ENCODE data around the gene CLDN9.

CLDN9 gene

GRCh38 chr16:3003582-3004270 is 9.0 kb upstream of the CLDN9 start:
- Histone ChIP-seq H3K27ac (ENCODE audit: low read length, poor library complexity, severe bottlenecking) (no peak overlapping the region), H3K4me3 (ENCODE audit: insufficient read depth in 1 of 2, low read depth in 1 of 2, low read length in 2 of 2) (peak overlapping the region in 1 of 2 experiments; percentile 40), H3K23ac (ENCODE audit: low read length in 2 of 2) (no peak overlapping the region), H2AFZ (ENCODE audit: low read depth, low read length) (no peak overlapping the region), H4K8ac (ENCODE audit: low read length) (no peak overlapping the region), H3K14ac (ENCODE audit: low read length in 2 of 2) (no peak overlapping the region), H3K9ac (ENCODE audit: low read length) (no peak overlapping the region), H3K4ac (ENCODE audit: low read depth in 1 of 2, low read length in 2 of 2) (no peak overlapping the region), H3K18ac (ENCODE audit: low read depth in 1 of 2, low read length in 2 of 2) (no peak overlapping the region), H2AK5ac (ENCODE audit: low read length, severe bottlenecking) (no peak overlapping the region), H2BK15ac (ENCODE audit: low read depth, poor library complexity, severe bottlenecking) (no peak overlapping the region), H3K4me2 (ENCODE audit: low read length, poor library complexity, severe bottlenecking) (peak overlapping the region; percentile 13), H3K27me3 (ENCODE audit: control insufficient read depth in 1 of 2, insufficient read depth in 1 of 2, low read length in 2 of 2) (peaks cover 61 to 66% of the 10 kb centered on the region in 2 experiments), H3K9me3 (ENCODE audit: control insufficient read depth, low read length) (no peaks in the 10 kb centered on the region), H3K79me1 (replicated peaks; ENCODE audit: low read length, poor library complexity, severe bottlenecking) (no peaks in the 10 kb centered on the region), H2BK12ac (ENCODE audit: low read length in 2 of 2) (no peak overlapping the region), H3K4me1 (ENCODE audit: control insufficient read depth, insufficient read depth, low read depth, low read length) (peaks cover 12% of the 10 kb centered on the region), H2BK5ac (ENCODE audit: low read depth, low read length, poor library complexity, severe bottlenecking) (no peak overlapping the region), H4K91ac (ENCODE audit: low read length) (no peak overlapping the region), H2BK120ac (ENCODE audit: low read depth, low read length) (no peak overlapping the region), H3K36me3 (ENCODE audit: control insufficient read depth in 1 of 2, insufficient read depth in 2 of 2, low read depth in 1 of 2, low read length in 2 of 2) (no peaks in the 10 kb centered on the region)
- WGBS, result 10% methylated on average over 57 of the region's 58 CpGs
- peak; percentile 97 for DNase-seq

- H3K36me3 ChIP-seq (ENCODE audit: control insufficient read depth in 1 of 2, insufficient read depth in 2 of 2, low read depth in 1 of 2, low read length in 2 of 2), result no peaks in the 10 kb centered on the region
- H3K4ac ChIP-seq (ENCODE audit: low read depth in 1 of 2, low read length in 2 of 2), result no peak overlapping the region
- no peak overlapping the region for H2BK12ac ChIP-seq (ENCODE audit: low read length in 2 of 2)
- H2AFZ ChIP-seq (ENCODE audit: low read depth, low read length), result no peak overlapping the region
- no peaks in the 10 kb centered on the region for H3K79me1 ChIP-seq (replicated peaks; ENCODE audit: low read length, poor library complexity, severe bottlenecking)
- peak overlapping the region in 1 of 2 experiments; percentile 40 for H3K4me3 ChIP-seq (ENCODE audit: insufficient read depth in 1 of 2, low read depth in 1 of 2, low read length in 2 of 2)
- peak overlapping the region; percentile 56 for H3K4me2 ChIP-seq (ENCODE audit: low read length, poor library complexity, severe bottlenecking)
- H3K4me1 ChIP-seq (ENCODE audit: control insufficient read depth, insufficient read depth, low read depth, low read length), result peaks cover 12% of the 10 kb centered on the region
- H2BK15ac ChIP-seq (ENCODE audit: low read depth, poor library complexity, severe bottlenecking), result no peak overlapping the region
- H3K27me3 ChIP-seq (ENCODE audit: control insufficient read depth in 1 of 2, insufficient read depth in 1 of 2, low read length in 2 of 2), result peaks cover 61 to 66% of the 10 kb centered on the region in 2 experiments
- no peaks in the 10 kb centered on the region for H3K9me3 ChIP-seq (ENCODE audit: control insufficient read depth, low read length)
- H4K8ac ChIP-seq (ENCODE audit: low read length), result no peak overlapping the region
- DNase-seq, result no peak
- no peak overlapping the region for H3K14ac ChIP-seq (ENCODE audit: low read length in 2 of 2)
- no peak overlapping the region for H4K91ac ChIP-seq (ENCODE audit: low read length)
- H3K27ac ChIP-seq (ENCODE audit: low read length, poor library complexity, severe bottlenecking), result no peak overlapping the region
- no peak overlapping the region for H3K23ac ChIP-seq (ENCODE audit: low read length in 2 of 2)
- no peak overlapping the region for H3K18ac ChIP-seq (ENCODE audit: low read depth in 1 of 2, low read length in 2 of 2)
- H3K9ac ChIP-seq (ENCODE audit: low read length), result no peak overlapping the region
- no peak overlapping the region for H2BK120ac ChIP-seq (ENCODE audit: low read depth, low read length)
- H2AK5ac ChIP-seq (ENCODE audit: low read length, severe bottlenecking), result no peak overlapping the region
- H2BK5ac ChIP-seq (ENCODE audit: low read depth, low read length, poor library complexity, severe bottlenecking), result no peak overlapping the region
- 0% methylated on average over 1 of the region's 67 CpGs for WGBS
Observed at GRCh38 chr16:3004319-3004718, 8.4 kb upstream of the CLDN9 start.

DNA sequence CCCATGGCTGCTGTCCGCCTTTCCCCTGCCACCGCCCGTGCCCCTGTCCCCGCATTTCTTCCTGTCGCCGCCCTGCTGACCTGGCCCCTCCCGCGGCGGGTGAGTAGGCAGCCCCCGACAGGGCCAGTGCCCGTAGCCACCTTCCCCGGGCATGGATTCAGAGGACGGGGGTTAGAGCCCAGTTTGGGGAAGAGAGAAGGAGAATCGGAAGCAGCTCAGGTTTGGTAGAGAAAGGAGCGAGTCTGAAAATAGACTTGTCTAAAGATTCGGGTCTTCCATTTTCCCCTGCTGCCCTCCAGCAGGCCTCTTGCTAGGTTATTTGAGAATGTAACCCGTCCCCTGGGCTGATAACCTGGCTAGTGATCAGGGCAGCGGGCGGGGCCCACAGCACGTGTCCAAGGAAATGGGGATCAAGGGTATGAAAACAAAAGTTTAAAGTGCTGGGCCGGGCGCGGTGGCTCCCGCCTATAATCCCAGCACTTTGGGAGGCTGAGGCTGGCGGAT is 7.9 kb upstream of the CLDN9 start:
- no peak overlapping the region for H4K91ac ChIP-seq (ENCODE audit: low read length)
- no peak overlapping the region for H2AFZ ChIP-seq (ENCODE audit: low read depth, low read length)
- H2BK12ac ChIP-seq (ENCODE audit: low read length in 2 of 2), result no peak overlapping the region
- H3K4ac ChIP-seq (ENCODE audit: low read depth in 1 of 2, low read length in 2 of 2), result no peak overlapping the region
- no peak overlapping the region for H3K23ac ChIP-seq (ENCODE audit: low read length in 2 of 2)
- DNase-seq, result no peak
- H3K14ac ChIP-seq (ENCODE audit: low read length in 2 of 2), result no peak overlapping the region
- no peak overlapping the region for H3K4me3 ChIP-seq (ENCODE audit: insufficient read depth in 1 of 2, low read depth in 1 of 2, low read length in 2 of 2)
- peaks cover 15% of the 10 kb centered on the region for H3K4me1 ChIP-seq (ENCODE audit: control insufficient read depth, insufficient read depth, low read depth, low read length)
- H3K18ac ChIP-seq (ENCODE audit: low read depth in 1 of 2, low read length in 2 of 2), result no peak overlapping the region
- H3K9me3 ChIP-seq (ENCODE audit: control insufficient read depth, low read length), result no peaks in the 10 kb centered on the region
- no peaks in the 10 kb centered on the region for H3K36me3 ChIP-seq (ENCODE audit: control insufficient read depth in 1 of 2, insufficient read depth in 2 of 2, low read depth in 1 of 2, low read length in 2 of 2)
- 5% methylated on average over 23 of the region's 25 CpGs for WGBS
- no peak overlapping the region for H3K9ac ChIP-seq (ENCODE audit: low read length)
- H3K4me2 ChIP-seq (ENCODE audit: low read length, poor library complexity, severe bottlenecking), result peak overlapping the region; percentile 79
- peaks cover 61 to 66% of the 10 kb centered on the region in 2 experiments for H3K27me3 ChIP-seq (ENCODE audit: control insufficient read depth in 1 of 2, insufficient read depth in 1 of 2, low read length in 2 of 2)
- no peak overlapping the region for H2BK5ac ChIP-seq (ENCODE audit: low read depth, low read length, poor library complexity, severe bottlenecking)
- no peak overlapping the region for H3K27ac ChIP-seq (ENCODE audit: low read length, poor library complexity, severe bottlenecking)
- no peaks in the 10 kb centered on the region for H3K79me1 ChIP-seq (replicated peaks; ENCODE audit: low read length, poor library complexity, severe bottlenecking)
- no peak overlapping the region for H4K8ac ChIP-seq (ENCODE audit: low read length)
- no peak overlapping the region for H2AK5ac ChIP-seq (ENCODE audit: low read length, severe bottlenecking)
- no peak overlapping the region for H2BK15ac ChIP-seq (ENCODE audit: low read depth, poor library complexity, severe bottlenecking)
- H2BK120ac ChIP-seq (ENCODE audit: low read depth, low read length), result no peak overlapping the region

DNA sequence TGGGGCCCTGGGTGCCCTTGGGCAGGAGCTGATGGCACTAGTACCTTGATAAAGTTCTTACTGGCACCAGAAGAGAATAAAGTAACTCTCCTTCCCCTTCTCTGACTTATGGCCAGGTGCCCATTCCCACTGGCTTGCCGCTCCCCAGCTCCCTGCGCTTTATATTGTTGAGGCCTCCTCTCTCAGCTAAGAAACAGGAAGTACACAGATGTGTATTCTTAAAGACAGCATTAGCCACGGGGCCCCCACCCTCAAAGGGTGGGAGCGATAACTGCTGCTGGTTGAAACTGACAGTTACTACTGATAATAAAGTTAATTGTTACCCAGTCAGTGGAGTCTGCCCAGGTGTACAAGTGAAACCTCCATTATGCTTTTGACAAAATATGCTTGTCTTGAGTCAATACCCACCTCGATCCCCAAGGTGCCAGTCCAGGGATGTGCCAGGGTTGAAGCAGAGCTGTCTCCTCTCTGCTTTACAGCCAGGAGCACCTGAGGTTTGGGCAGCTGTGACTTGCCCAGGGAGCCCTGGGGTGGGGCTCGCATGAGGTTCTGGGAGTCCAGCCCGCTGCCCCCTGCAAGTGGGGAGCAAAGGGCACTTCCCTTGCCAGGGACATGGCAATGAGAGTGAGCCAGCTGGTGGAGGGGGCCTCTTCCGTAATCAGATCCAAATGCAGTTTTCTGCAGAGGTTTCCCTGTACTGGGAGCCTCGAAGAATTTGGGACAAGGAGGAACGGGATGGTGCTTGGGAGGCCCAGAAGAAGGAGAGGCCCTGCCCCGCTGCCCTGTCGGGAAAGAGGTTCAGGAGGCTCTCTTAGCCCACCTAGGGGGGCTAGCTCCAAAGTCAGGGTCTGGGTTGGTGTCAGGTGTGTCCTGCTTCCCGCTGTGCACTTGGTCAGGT is 5.4 kb upstream of the CLDN9 start:
- WGBS, result 62% methylated on average over 13 of the region's 13 CpGs
- peak overlapping the region in 1 of 2 experiments; percentile 64 for H3K4ac ChIP-seq (ENCODE audit: low read depth in 1 of 2, low read length in 2 of 2)

More for the DNA sequence above, 5.4 kb upstream of the CLDN9 start:
- H3K4me3 ChIP-seq (ENCODE audit: insufficient read depth in 1 of 2, low read depth in 1 of 2, low read length in 2 of 2), result no peak overlapping the region
- H3K27me3 ChIP-seq (ENCODE audit: control insufficient read depth in 1 of 2, insufficient read depth in 1 of 2, low read length in 2 of 2), result peaks cover 67 to 73% of the 10 kb centered on the region in 2 experiments
- H2BK5ac ChIP-seq (ENCODE audit: low read depth, low read length, poor library complexity, severe bottlenecking), result no peak overlapping the region
- no peaks in the 10 kb centered on the region for H3K79me1 ChIP-seq (replicated peaks; ENCODE audit: low read length, poor library complexity, severe bottlenecking)
- H4K91ac ChIP-seq (ENCODE audit: low read length), result no peak overlapping the region
- no peaks in the 10 kb centered on the region for H3K9me3 ChIP-seq (ENCODE audit: control insufficient read depth, low read length)
- no peak overlapping the region for H3K9ac ChIP-seq (ENCODE audit: low read length)
- peaks cover 26% of the 10 kb centered on the region for H3K4me1 ChIP-seq (ENCODE audit: control insufficient read depth, insufficient read depth, low read depth, low read length)
- no peak overlapping the region for H3K23ac ChIP-seq (ENCODE audit: low read length in 2 of 2)
- no peak overlapping the region for H2AK5ac ChIP-seq (ENCODE audit: low read length, severe bottlenecking)
- H3K4me2 ChIP-seq (ENCODE audit: low read length, poor library complexity, severe bottlenecking), result no peak overlapping the region
- no peak overlapping the region for H3K14ac ChIP-seq (ENCODE audit: low read length in 2 of 2)
- no peak overlapping the region for H3K18ac ChIP-seq (ENCODE audit: low read depth in 1 of 2, low read length in 2 of 2)
- no peak for DNase-seq
- H2BK12ac ChIP-seq (ENCODE audit: low read length in 2 of 2), result no peak overlapping the region
- H2BK15ac ChIP-seq (ENCODE audit: low read depth, poor library complexity, severe bottlenecking), result no peak overlapping the region
- H3K36me3 ChIP-seq (ENCODE audit: control insufficient read depth in 1 of 2, insufficient read depth in 2 of 2, low read depth in 1 of 2, low read length in 2 of 2), result no peaks in the 10 kb centered on the region
- H2BK120ac ChIP-seq (ENCODE audit: low read depth, low read length), result no peak overlapping the region
- no peak overlapping the region for H2AFZ ChIP-seq (ENCODE audit: low read depth, low read length)
- no peak overlapping the region for H3K27ac ChIP-seq (ENCODE audit: low read length, poor library complexity, severe bottlenecking)
- no peak overlapping the region for H4K8ac ChIP-seq (ENCODE audit: low read length)
